VCaP (cell line): ENCODE results near the gene S100A4.
"Not testable (repeated sequence)": the region's sequence is repeated elsewhere in the genome, so short reads cannot be mapped to it uniquely, and the experiment has no call there.

ENCODE experiments used
- H3K27ac ChIP-seq: fragments of 450-650 bp; 2 replicates; pipeline ENCODE4 v1.5.1; 2017
- CTCF ChIP-seq: fragments of 450-650 bp; conservative IDR thresholded peaks from 2 replicates; pipeline ENCODE4 v1.5.1; 2017; ENCODE audit warnings: mild to moderate bottlenecking, moderate library complexity

S100A4 gene

GRCh38 chr1:153545067-153546055 lies at the start of gene S100A4:
TSS of gene S100A4 (minus strand) at chr1:153545806. CDS start at chr1:153544794, 1,012 bp downstream.
- peak within 1 kb of the TSS; percentile 71 for H3K27ac ChIP-seq
- no peak for TF ChIP-seq CTCF

- no peak for TF ChIP-seq CTCF
- H3K27ac ChIP-seq, result peak overlapping the region; percentile 16; the same call in 1 of the 2 replicates
Observed at GRCh38 chr1:153592748-153593147, 47.1 kb upstream of the S100A4 start.

GRCh38 chr1:153588482-153588881 lies 42.9 kb upstream of the S100A4 start:
- H3K27ac ChIP-seq, result no peak overlapping the region
- TF ChIP-seq CTCF, result no peak

GRCh38 chr1:153588033-153588432 lies 42.4 kb upstream of the S100A4 start:
- not testable (repeated sequence) for H3K27ac ChIP-seq

- no peak for TF ChIP-seq CTCF
Observed at GRCh38 chr1:153587314-153587713, 41.7 kb upstream of the S100A4 start.

GRCh38 chr1:153586347-153586746 lies 40.7 kb upstream of the S100A4 start:
- TF ChIP-seq CTCF, result no peak
- H3K27ac ChIP-seq, result no peak overlapping the region

More at GRCh38 chr1:153587314-153587713, 41.7 kb upstream of the S100A4 start:
- H3K27ac ChIP-seq, result no peak overlapping the region

- H3K27ac ChIP-seq, result no peak overlapping the region
- TF ChIP-seq CTCF, result no peak
Observed at GRCh38 chr1:153585006-153585405, 39.4 kb upstream of the S100A4 start.

- no peak for TF ChIP-seq CTCF
Observed at GRCh38 chr1:153583976-153584375, 38.4 kb upstream of the S100A4 start.

GRCh38 chr1:153583514-153583913 lies 37.9 kb upstream of the S100A4 start:
- H3K27ac ChIP-seq, result not testable (repeated sequence)

More at GRCh38 chr1:153583976-153584375, 38.4 kb upstream of the S100A4 start:
- no peak overlapping the region for H3K27ac ChIP-seq

GRCh38 chr1:153582836-153583235 lies 37.2 kb upstream of the S100A4 start:
- not testable (repeated sequence) for H3K27ac ChIP-seq
